Measurements from ENCODE around the gene EFL1.

Gene EFL1

GRCh38 chr15:82129149-82129692 is 133.3 kb downstream of the EFL1 start:
- in situ Hi-C loops (cut with HindIII; ENCODE audit: low sequenced_read_pairs), result no loop called here
- no peak for DNase-seq (ENCODE audit: low read depth, low spot score)
- H3K4me3 ChIP-seq (ENCODE audit: low read depth, low read length), result no peak overlapping the region
- TF ChIP-seq CTCF (IDR thresholded peaks at IDR 0.05; ENCODE audit: low read depth, low read length), result no peak

DNA sequence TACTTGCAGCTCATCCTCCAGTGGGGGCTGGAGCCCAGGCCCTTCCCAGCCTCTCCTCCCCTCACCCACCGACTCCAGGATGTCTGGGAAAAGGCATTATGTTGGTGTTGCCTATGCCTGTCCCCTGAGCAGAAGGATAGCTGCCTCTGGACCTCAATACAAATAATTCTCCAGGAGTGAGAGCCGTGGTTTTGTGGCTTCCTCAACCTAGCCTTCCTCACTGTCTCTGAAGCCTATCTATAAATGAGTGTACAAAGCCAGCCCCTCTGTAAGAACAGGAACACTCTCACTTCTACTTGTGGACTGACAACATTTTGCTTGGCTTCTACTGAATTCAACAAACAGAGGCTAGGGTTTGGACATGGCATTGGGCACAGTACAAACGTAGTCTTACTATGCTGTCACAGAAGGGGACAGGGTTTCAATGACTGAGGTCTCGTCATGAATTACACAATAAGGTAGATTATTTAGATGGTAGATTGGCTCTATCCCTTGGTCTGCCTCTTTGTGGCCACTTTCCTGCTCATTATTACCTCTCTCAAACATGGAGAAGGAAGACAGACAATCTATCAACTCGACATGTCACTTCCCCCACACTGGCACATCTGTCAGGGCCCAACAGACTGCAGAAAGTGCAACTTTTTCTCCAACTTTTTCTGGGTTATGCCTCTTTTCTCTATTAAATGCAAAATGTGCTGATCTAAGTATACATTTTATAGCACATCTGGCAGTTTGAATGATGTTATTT is 134.0 kb downstream of the EFL1 start:
- no peak for TF ChIP-seq CTCF (IDR thresholded peaks at IDR 0.05; ENCODE audit: low read depth, low read length)
- no peak overlapping the region for H3K4me3 ChIP-seq (ENCODE audit: low read depth, low read length)
- in situ Hi-C loops (cut with HindIII; ENCODE audit: low sequenced_read_pairs), result no loop called here
- peak; percentile 34 for DNase-seq (ENCODE audit: low read depth, low spot score)

DNA sequence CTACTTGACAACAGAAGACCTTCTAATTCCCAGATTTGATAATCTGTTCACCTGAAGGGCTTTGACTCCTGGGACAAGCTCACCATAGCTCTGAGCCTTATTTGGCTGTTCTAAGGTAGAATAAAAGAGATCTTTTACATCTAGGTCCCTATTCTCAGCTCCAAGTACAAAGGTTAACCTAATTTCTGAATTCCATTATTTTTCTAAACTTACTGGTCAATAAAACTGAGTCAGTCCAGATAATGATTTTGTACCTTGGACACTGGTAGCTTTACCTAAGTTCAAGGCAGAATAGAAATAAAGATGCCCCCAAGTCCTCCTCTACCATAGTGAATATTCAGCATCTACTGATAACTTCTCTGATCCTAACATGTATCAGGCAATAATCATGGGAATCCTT is 135.0 kb downstream of the EFL1 start:
- no peak overlapping the region for H3K4me3 ChIP-seq (ENCODE audit: low read depth, low read length)
- TF ChIP-seq CTCF (IDR thresholded peaks at IDR 0.05; ENCODE audit: low read depth, low read length), result no peak
- in situ Hi-C loops (cut with HindIII; ENCODE audit: low sequenced_read_pairs), result no loop called here
- no peak for DNase-seq (ENCODE audit: low read depth, low spot score)

DNA sequence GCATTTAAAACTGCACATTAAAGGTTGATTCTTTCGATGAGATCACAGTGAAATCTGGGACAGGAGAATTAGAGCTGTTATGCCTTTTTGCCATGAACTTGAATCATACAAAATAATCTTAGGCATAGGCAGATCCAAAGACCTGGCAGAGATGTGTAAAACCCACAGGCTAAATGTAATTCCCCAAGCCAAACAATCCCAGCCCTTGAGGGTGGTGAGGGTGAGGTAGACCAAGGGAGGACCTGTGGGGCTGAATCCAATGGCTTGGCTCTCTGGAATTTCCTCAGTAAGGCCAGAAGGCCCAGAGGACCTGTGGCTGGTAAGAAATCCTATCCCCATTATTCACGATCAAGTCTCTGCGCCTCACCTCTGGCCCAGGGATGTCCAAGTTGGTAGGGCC is 136.2 kb downstream of the EFL1 start:
- in situ Hi-C loops (cut with HindIII; ENCODE audit: low sequenced_read_pairs), result no loop called here
- no peak for TF ChIP-seq CTCF (IDR thresholded peaks at IDR 0.05; ENCODE audit: low read depth, low read length)
- no peak for DNase-seq (ENCODE audit: low read depth, low spot score)
- H3K4me3 ChIP-seq (ENCODE audit: low read depth, low read length), result no peak overlapping the region

DNA sequence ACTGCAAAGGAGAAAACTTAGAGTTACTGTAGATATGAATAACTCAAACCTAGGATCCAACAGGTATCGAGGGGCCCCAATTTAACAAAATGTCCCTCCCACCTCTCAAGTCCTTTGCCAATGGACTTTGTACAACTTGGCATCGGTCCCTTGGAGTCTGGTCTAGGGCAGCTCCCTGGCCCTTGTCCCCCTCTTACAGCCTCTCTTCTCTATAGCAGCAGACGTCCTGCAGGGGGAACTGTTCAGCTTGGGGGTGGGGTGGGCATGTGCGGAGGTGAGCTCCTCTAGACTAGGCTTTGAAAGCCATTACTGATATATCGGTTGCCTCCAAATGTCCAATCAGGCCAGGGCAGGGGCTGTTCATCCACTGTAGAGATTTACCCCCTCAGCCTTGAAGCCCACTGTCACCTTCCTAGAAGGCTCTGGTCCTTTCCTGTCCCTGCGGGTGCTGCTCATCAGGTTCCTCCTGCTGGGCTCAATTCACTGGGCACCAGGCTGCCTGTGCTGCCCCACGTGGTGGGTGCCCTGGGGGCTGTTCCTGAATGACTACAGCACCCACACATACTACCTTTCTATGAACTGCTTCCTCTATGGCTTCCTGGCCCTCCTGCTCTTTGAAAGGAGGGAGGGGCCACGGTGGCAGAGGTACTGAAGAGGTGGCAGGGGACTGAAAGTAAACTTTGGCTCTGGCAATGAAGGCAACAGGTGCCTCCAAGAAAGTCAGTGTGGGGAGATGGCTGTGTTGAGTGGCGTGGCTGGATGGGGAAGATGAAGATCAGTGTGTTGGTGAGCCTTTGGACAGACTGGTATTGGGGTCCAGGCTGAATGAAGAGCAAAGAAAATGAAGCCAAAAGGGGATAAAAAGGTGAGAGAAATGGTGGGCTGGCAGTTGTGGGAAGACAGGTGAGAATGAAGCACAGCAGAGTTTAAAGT is 137.9 kb downstream of the EFL1 start:
- in situ Hi-C loops (cut with HindIII; ENCODE audit: low sequenced_read_pairs), result no loop called here
- no peak for TF ChIP-seq CTCF (IDR thresholded peaks at IDR 0.05; ENCODE audit: low read depth, low read length)
- H3K4me3 ChIP-seq (ENCODE audit: low read depth, low read length), result no peak overlapping the region
- no peak for DNase-seq (ENCODE audit: low read depth, low spot score)

DNA sequence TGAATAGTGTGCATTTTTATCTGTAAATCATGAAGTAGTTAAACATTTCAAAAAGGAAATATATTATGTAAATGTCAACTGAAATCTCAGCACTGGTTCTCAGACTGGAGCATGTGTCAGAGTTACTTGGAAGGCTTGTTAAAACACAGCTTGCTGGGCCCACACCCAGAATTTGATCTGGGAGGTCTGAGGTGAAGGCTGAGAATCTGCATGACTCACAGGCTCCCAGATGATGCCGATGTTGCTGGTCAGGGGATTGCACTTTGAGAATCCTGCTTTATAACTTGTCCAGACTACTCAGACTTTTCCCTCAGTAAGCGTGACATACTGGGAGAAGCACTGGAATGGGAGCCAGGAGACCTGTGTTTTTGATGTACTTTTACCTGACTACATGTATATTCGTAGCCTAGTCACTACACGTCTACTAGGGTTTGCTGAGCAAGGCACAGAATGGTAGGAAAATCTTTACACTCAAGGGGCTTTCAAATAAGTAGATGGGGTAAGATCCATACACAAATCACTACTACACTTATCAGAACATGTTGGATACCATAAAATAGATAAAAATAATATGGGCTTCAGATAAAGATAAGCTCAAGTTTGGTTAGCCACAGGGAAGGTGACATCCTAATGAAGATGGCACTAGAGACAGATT is 139.7 kb downstream of the EFL1 start:
- no peak overlapping the region for H3K4me3 ChIP-seq (ENCODE audit: low read depth, low read length)
- in situ Hi-C loops (cut with HindIII; ENCODE audit: low sequenced_read_pairs), result no loop called here
- peak; percentile 99 for DNase-seq (ENCODE audit: low read depth, low spot score)
- no peak for TF ChIP-seq CTCF (IDR thresholded peaks at IDR 0.05; ENCODE audit: low read depth, low read length)

All from astrocyte of the spinal cord (primary cell).